ENCODE results near the gene EZR.

Gene EZR

GRCh38 chr6:158751921-158752320, 67.2 kb downstream of the EZR start:
- no peak for DNase-seq

DNA sequence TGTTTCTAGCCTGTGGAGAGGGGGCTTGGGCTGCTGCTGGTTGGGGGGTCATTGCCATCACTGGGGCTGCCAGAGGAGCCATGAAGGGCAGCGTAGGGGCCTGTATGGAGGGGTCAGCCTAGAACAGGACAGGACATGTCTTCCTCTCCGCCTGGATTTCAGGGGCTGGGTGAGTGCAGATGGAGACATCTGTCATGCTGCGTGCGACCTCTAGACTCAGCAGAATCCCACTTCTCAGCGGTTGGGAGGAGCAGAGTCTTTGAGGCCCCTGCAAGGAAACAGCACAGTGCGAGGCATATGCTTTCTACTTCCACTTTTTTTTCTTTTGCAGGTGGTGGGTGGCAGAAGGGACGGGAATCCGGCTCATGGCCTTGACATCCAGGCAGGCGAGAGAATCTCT, 67.9 kb downstream of the EZR start:
- Histone ChIP-seq H3K27me3 (no peaks in the 10 kb centered on the region), H3K4me1 (peaks cover 23% of the 10 kb centered on the region), H3K9me3 (no peaks in the 10 kb centered on the region), H3K4me3 (ENCODE audit: low read depth, low read length) (no peak overlapping the region), H3K36me3 (no peaks in the 10 kb centered on the region)
- no peak for DNase-seq
- TF ChIP-seq, protein P1, sequence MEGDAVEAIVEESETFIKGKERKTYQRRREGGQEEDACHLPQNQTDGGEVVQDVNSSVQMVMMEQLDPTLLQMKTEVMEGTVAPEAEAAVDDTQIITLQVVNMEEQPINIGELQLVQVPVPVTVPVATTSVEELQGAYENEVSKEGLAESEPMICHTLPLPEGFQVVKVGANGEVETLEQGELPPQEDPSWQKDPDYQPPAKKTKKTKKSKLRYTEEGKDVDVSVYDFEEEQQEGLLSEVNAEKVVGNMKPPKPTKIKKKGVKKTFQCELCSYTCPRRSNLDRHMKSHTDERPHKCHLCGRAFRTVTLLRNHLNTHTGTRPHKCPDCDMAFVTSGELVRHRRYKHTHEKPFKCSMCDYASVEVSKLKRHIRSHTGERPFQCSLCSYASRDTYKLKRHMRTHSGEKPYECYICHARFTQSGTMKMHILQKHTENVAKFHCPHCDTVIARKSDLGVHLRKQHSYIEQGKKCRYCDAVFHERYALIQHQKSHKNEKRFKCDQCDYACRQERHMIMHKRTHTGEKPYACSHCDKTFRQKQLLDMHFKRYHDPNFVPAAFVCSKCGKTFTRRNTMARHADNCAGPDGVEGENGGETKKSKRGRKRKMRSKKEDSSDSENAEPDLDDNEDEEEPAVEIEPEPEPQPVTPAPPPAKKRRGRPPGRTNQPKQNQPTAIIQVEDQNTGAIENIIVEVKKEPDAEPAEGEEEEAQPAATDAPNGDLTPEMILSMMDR (IDR thresholded peaks at IDR 0.05; ENCODE audit: low read depth, low read length), result no peak

More at GRCh38 chr6:158751921-158752320, 67.2 kb downstream of the EZR start:
- TF ChIP-seq, protein P1 (IDR thresholded peaks at IDR 0.05; ENCODE audit: low read depth, low read length), result no peak
- H3K36me3 ChIP-seq, result no peaks in the 10 kb centered on the region
- H3K9me3 ChIP-seq, result no peaks in the 10 kb centered on the region
- H3K4me1 ChIP-seq, result peaks cover 23% of the 10 kb centered on the region
- no peak overlapping the region for H3K4me3 ChIP-seq (ENCODE audit: low read depth, low read length)
- H3K27me3 ChIP-seq, result no peaks in the 10 kb centered on the region

GRCh38 chr6:158744986-158745430, 74.2 kb downstream of the EZR start:
- peaks cover 3% of the 10 kb centered on the region; the same call in 1 of the 2 replicates for H3K27me3 ChIP-seq
- peak; percentile 91 for DNase-seq
- TF ChIP-seq, protein P1 (IDR thresholded peaks at IDR 0.05; ENCODE audit: low read depth, low read length), result peak; percentile 16; the same call in 1 of the 2 replicates
- H3K4me3 ChIP-seq (ENCODE audit: low read depth, low read length), result no peak overlapping the region
- H3K9me3 ChIP-seq, result no peaks in the 10 kb centered on the region
- peaks cover 8% of the 10 kb centered on the region for H3K4me1 ChIP-seq
- H3K36me3 ChIP-seq, result no peaks in the 10 kb centered on the region

DNA sequence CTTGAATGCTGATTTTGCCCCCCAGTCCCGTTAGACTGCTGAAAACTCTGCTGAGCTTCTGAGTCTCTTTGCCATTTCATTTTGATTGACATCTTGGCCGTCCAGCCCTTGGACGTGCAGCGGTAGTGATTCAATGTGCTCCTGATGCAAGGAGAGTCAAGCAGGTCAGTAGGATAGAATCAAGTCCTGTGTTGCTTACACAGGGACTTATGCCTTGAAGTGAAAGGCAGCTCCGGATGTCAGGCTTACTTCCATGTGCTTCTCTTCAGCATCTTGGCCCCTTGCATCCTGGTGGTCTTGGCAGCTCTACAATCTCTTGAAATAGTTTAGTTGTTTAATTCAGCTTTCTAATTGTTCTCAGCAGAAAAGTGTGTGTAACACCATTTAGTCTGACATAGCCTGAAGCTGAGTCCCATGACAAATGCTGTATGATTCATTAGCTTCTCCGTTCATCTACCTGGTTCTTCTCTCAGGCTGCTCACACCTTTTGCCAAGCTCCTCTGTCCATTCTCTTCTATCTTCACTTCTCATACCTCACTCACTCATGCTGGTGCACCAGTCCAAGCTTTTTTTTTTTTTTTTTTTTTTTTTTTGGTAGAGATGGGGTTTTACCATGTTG, 76.0 kb downstream of the EZR start:
- no peak for DNase-seq
- peaks cover 3% of the 10 kb centered on the region; the same call in 1 of the 2 replicates for H3K27me3 ChIP-seq

GRCh38 chr6:158739673-158740072, 79.5 kb downstream of the EZR start:
- TF ChIP-seq, protein P1 (IDR thresholded peaks at IDR 0.05; ENCODE audit: low read depth, low read length), result no peak
- H3K27me3 ChIP-seq, result peaks cover 3% of the 10 kb centered on the region; the same call in 1 of the 2 replicates
- no peak overlapping the region for H3K4me3 ChIP-seq (ENCODE audit: low read depth, low read length)
- DNase-seq, result no peak
- peaks cover 3% of the 10 kb centered on the region; the same call in 1 of the 2 replicates for H3K9me3 ChIP-seq
- H3K4me1 ChIP-seq, result peaks cover 10% of the 10 kb centered on the region
- no peaks in the 10 kb centered on the region for H3K36me3 ChIP-seq

More for the DNA sequence above, 76.0 kb downstream of the EZR start:
- TF ChIP-seq, protein P1 (IDR thresholded peaks at IDR 0.05; ENCODE audit: low read depth, low read length), result no peak
- no peaks in the 10 kb centered on the region for H3K36me3 ChIP-seq
- no peak overlapping the region for H3K4me3 ChIP-seq (ENCODE audit: low read depth, low read length)
- peaks cover 8% of the 10 kb centered on the region for H3K4me1 ChIP-seq
- H3K9me3 ChIP-seq, result peaks cover 3% of the 10 kb centered on the region; the same call in 1 of the 2 replicates
